H1 (cell line): ENCODE results near the gene DISC1. TPM values are rescaled to one million over a fixed set of nuclear protein-coding genes. Genes with fewer than 3 reads are reported as not detected.

Experiments used
- CHD7 ChIP-seq: fragments of 300-600 bp; sonication (generic); IDR thresholded peaks from 2 replicates; pipeline ENCODE4 v1.7.1; 2012; ENCODE audit warnings: low read length, moderate library complexity, mild to moderate bottlenecking, inconsistent platforms; ENCODE audit not compliant: insufficient replicate concordance
- JUND ChIP-seq: IDR thresholded peaks from 2 replicates; pipeline ENCODE4 v1.6.1; 2011; ENCODE audit warnings: mild to moderate bottlenecking, improper control_type of control experiment, low read length
- POLR2A ChIP-seq, 2 experiments: IDR thresholded peaks; 1 replicate in 1 of 2; 2 replicates in 1 of 2; pipeline ENCODE4 v1.6.1; 2011; ENCODE audit warnings: low read depth in 2 of 2, low read length in 2 of 2, mild to moderate bottlenecking in 2 of 2; ENCODE audit errors: control extremely low read depth in 1 of 2
- RBBP5 ChIP-seq: IDR thresholded peaks from 2 replicates; pipeline ENCODE4 v1.7.1; 2012; ENCODE audit warnings: low read depth, mild to moderate bottlenecking, inconsistent platforms, low read length, moderate library complexity, borderline replicate concordance
- SIN3A ChIP-seq, 2 experiments: IDR thresholded peaks in 1 of 2; conservative IDR thresholded peaks in 1 of 2; 2 replicates each; pipeline ENCODE4 v1.6.1; 2011 to 2012; ENCODE audit warnings: low read length in 2 of 2, improper control_type of control experiment in 1 of 2, low read depth in 1 of 2, mild to moderate bottlenecking in 1 of 2
- SP1 ChIP-seq: IDR thresholded peaks from 2 replicates; pipeline ENCODE4 v1.6.1; 2011; ENCODE audit warnings: low read depth, low read length
- TBP ChIP-seq: IDR thresholded peaks from 2 replicates; pipeline ENCODE4 v1.6.1; 2011; ENCODE audit warnings: low read depth, low read length, improper control_type of control experiment
- TEAD4 ChIP-seq: IDR thresholded peaks from 2 replicates; pipeline ENCODE4 v1.6.1; 2012; ENCODE audit warnings: low read depth, low read length, inconsistent platforms, mixed read lengths
- USF2 ChIP-seq: IDR thresholded peaks from 2 replicates; pipeline ENCODE4 v1.6.1; 2011; ENCODE audit warnings: low read length, improper control_type of control experiment
- polyA plus RNA-seq, 7 experiments: library from polyadenylated mRNA; depleted of rRNA in 3 of 7; stranded (reverse) in 5 of 7; unstranded in 2 of 7; fragments of >200 nt in 5 of 7; fragments of 200-250 nt in 2 of 7; gene quantifications; 1 replicate in 5 of 7; 2 replicates in 1 of 7; 4 replicates in 1 of 7; pipeline versions ENCODE4 v1.2.1 to v1.2.3, GENCODE V29; 2011 to 2013; ENCODE audit warnings: missing spikeins in 2 of 7, mixed read lengths in 2 of 7
- total RNA-seq: library from RNA; stranded (reverse); fragmentation: NEBNext Ultra II Directional; extraction: Animal tissue kit (Norgen Biotek cat#: 25700); gene quantifications from 2 replicates; pipeline ENCODE4 v1.2.1, GENCODE V29; 2021

The DISC1 gene
- total and polyA plus RNA-seq, 2 of the 8 experiments (the other 6 are each of a cell fraction or from before 2014, with no cell fraction given) = 1.1 to 3.5 TPM

- TF ChIP-seq CHD7 (no peak), RBBP5 (no peak), USF2 (no peak), SIN3A (conservative IDR thresholded peaks at IDR 0.05 in 1 of 2, IDR thresholded peaks at IDR 0.05 in 1 of 2; ENCODE audit: low read depth in 1 of 2, low read length in 2 of 2) (no peak), POLR2A (IDR thresholded peaks at IDR 0.05; ENCODE audit: control extremely low read depth in 1 of 2, low read depth in 2 of 2, low read length in 2 of 2) (no peak), JUND (no peak), SP1 (no peak), TBP (no peak), TEAD4 (no peak)
Observed at GRCh38 chr1:232034556-232034955, 408.0 kb downstream of the DISC1 start (continued).
